ENCODE data around the gene GLS. TPM values are rescaled to one million over a fixed set of nuclear protein-coding genes. Genes with fewer than 3 reads are reported as not detected.

Gene GLS
- total and polyA plus RNA-seq, 2 of the 13 experiments (the other 11 are each of a cell fraction or from before 2014, with no cell fraction given), result 78.6 to 183 TPM

DNA sequence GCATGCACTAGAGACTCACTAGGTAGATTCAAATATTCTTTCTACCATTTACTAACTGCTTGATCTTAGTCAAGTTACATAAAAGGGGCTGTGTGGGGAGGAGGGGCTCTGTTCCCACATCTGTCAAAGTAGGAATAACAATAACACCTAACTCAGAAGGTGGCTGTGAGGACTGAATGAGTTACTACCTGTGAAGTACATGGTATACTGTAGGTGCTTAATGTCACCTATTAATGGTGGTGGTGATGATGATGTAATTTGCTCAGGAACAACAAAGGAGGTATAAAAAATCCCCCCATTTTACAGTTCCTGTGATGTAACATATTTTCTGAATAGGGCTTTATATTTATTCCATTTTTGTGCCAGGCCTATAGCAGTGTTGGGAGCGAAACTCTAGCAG lies 92.6 kb downstream of the GLS start:
- WGBS (ENCODE audit: low lambda C conversion rate), result 97% methylated on average over 1 of the region's 1 CpG
- no TSS peak for BruUV-seq (replicated peaks)
- H3K27ac ChIP-seq (ENCODE audit: extremely low read length, insufficient read depth, low read length), result no peak overlapping the region
- no peaks in the 10 kb centered on the region for H3K79me2 ChIP-seq (ENCODE audit: insufficient read depth, low read length)
- in situ Hi-C loops (cut with HindIII; ENCODE audit: extremely low pct_ligation_motif_present, low pct_unique_long_range_greater_than_20kb), result no loop called here
- H2AFZ ChIP-seq (ENCODE audit: low read length), result no peak overlapping the region
- no peak for TF ChIP-seq ATM (IDR thresholded peaks at IDR 0.05; ENCODE audit: borderline replicate concordance)
- TF ChIP-seq ATF7 (IDR thresholded peaks at IDR 0.05), result peak; percentile 39; the same call in 1 of the 2 replicates
- TF ChIP-seq ATF7 (CRISPR knock-in tag; IDR thresholded peaks at IDR 0.05), result no peak
- intact Hi-C loops (cut with micrococcal nuclease; ENCODE audit: unreplicated experiment), result no loop called here
- no peaks in the 10 kb centered on the region for H3K9me3 ChIP-seq (ENCODE audit: low read length)
- H3K9ac ChIP-seq (ENCODE audit: insufficient read depth, low read depth, low read length), result no peak overlapping the region
- no peaks in the 10 kb centered on the region for H3K27me3 ChIP-seq (ENCODE audit: control insufficient read depth in 1 of 2, insufficient read depth in 2 of 2, low read length in 2 of 2)
- ChIA-PET POLR2A (no interaction called here), CTCF (ENCODE audit: low intra/inter-chr PET ratio, low total read pairs) (no interaction called here)
- no peaks in the 10 kb centered on the region for H3K4me1 ChIP-seq (ENCODE audit: insufficient read depth, low read length)
- H4K20me1 ChIP-seq (ENCODE audit: insufficient read depth, low read length), result no peaks in the 10 kb centered on the region
- FAIRE-seq (no peak), ATAC-seq (no peak), DNase-seq (ENCODE audit: low spot score) (no peak)
- peaks cover 39 to 89% of the 10 kb centered on the region in 2 experiments for H3K36me3 ChIP-seq (replicated peaks in 1 of 2; ENCODE audit: control insufficient read depth in 1 of 2, insufficient read depth in 2 of 2, low read length in 2 of 2)
- H3K4me3 ChIP-seq (replicated peaks in 1 of 3; ENCODE audit: insufficient read depth in 1 of 3, low read depth in 2 of 3, low read length in 3 of 3), result no peak overlapping the region
- H3K4me2 ChIP-seq (ENCODE audit: low read depth, low read length), result no peak overlapping the region

DNA sequence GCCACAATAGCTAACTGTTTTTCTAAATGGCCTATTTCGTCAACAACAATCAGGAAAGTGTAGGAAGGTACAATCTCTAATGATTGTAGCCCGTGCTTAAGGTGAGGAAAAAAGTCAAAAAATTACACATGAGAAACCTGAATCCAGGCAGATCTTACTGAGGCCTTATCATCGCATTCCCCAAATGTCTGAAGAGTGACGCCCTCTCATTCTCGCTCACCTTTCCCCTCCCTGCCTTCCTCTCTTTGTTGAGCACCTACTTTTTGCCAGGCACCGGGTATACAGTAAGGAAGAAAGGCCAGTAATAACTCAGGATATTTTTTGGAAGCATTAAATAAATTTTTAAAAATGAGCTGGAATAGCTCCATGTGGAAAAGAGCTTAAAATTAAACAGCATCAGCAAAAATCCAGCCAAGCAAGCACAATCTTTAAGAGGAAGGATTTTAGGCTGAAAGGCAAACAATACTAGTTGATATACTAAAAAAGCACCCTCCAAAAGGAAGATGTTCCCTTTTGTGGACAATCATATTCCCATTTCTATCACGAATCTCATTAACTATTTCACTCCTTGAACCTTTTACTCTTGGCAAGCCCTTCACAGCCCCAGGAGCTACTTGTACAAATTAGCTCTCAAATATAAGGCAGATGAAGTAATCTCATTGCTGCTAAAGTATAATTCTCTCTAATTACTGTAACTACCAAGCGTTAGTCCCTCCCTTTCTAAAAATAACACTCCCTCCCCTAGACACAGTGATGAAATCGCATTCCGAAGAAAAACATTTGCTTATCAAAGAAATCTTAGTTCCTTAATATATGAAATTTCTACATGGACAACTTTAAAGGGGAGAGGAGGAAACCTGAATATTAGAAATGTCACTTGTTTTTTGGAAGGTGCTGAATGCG lies 93.4 kb downstream of the GLS start:
- 98% methylated on average over 11 of the region's 11 CpGs for WGBS (ENCODE audit: low lambda C conversion rate)
- TSS peak; percentile 9 for BruUV-seq (replicated peaks)
- TF ChIP-seq ZNF709 (CRISPR knock-in tag; IDR thresholded peaks at IDR 0.05) (no peak), JUND (CRISPR knock-in tag; IDR thresholded peaks at IDR 0.05) (no peak), ZNF678 (CRISPR knock-in tag; IDR thresholded peaks at IDR 0.05) (no peak), ZNF879 (CRISPR knock-in tag; IDR thresholded peaks at IDR 0.05) (no peak), ZFP62 (CRISPR knock-in tag; IDR thresholded peaks at IDR 0.05) (no peak), MAFK (conservative IDR thresholded peaks at IDR 0.05 in 1 of 2, IDR thresholded peaks at IDR 0.05 in 1 of 2; ENCODE audit: low read length in 2 of 2) (peak; percentile 67 to 79), POLR2A (IDR thresholded peaks at IDR 0.05; ENCODE audit: insufficient read depth in 1 of 2, low read depth in 2 of 2, low read length in 2 of 2) (no peak), MAFF (IDR thresholded peaks at IDR 0.05; ENCODE audit: low read depth, low read length) (peak; percentile 84), ZNF850 (CRISPR knock-in tag; conservative IDR thresholded peaks at IDR 0.05) (no peak)
- TF ChIP-seq, protein P1, sequence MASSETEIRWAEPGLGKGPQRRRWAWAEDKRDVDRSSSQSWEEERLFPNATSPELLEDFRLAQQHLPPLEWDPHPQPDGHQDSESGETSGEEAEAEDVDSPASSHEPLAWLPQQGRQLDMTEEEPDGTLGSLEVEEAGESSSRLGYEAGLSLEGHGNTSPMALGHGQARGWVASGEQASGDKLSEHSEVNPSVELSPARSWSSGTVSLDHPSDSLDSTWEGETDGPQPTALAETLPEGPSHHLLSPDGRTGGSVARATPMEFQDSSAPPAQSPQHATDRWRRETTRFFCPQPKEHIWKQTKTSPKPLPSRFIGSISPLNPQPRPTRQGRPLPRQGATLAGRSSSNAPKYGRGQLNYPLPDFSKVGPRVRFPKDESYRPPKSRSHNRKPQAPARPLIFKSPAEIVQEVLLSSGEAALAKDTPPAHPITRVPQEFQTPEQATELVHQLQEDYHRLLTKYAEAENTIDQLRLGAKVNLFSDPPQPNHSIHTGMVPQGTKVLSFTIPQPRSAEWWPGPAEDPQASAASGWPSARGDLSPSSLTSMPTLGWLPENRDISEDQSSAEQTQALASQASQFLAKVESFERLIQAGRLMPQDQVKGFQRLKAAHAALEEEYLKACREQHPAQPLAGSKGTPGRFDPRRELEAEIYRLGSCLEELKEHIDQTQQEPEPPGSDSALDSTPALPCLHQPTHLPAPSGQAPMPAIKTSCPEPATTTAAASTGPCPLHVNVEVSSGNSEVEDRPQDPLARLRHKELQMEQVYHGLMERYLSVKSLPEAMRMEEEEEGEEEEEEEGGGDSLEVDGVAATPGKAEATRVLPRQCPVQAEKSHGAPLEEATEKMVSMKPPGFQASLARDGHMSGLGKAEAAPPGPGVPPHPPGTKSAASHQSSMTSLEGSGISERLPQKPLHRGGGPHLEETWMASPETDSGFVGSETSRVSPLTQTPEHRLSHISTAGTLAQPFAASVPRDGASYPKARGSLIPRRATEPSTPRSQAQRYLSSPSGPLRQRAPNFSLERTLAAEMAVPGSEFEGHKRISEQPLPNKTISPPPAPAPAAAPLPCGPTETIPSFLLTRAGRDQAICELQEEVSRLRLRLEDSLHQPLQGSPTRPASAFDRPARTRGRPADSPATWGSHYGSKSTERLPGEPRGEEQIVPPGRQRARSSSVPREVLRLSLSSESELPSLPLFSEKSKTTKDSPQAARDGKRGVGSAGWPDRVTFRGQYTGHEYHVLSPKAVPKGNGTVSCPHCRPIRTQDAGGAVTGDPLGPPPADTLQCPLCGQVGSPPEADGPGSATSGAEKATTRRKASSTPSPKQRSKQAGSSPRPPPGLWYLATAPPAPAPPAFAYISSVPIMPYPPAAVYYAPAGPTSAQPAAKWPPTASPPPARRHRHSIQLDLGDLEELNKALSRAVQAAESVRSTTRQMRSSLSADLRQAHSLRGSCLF (CRISPR knock-in tag; IDR thresholded peaks at IDR 0.05; ENCODE audit: borderline replicate concordance), result no peak

More for the DNA sequence above, 93.4 kb downstream of the GLS start:
- Histone ChIP-seq H4K20me1 (ENCODE audit: insufficient read depth, low read length) (no peaks in the 10 kb centered on the region), H3K27me3 (ENCODE audit: control insufficient read depth in 1 of 2, insufficient read depth in 2 of 2, low read length in 2 of 2) (no peaks in the 10 kb centered on the region), H3K9me3 (ENCODE audit: low read length) (no peaks in the 10 kb centered on the region), H3K79me2 (ENCODE audit: insufficient read depth, low read length) (no peaks in the 10 kb centered on the region), H3K27ac (ENCODE audit: extremely low read length, insufficient read depth, low read length) (no peak overlapping the region), H3K4me1 (ENCODE audit: insufficient read depth, low read length) (no peaks in the 10 kb centered on the region), H3K9ac (ENCODE audit: insufficient read depth, low read depth, low read length) (no peak overlapping the region), H3K4me2 (ENCODE audit: low read depth, low read length) (no peak overlapping the region), H2AFZ (ENCODE audit: low read length) (no peak overlapping the region), H3K4me3 (replicated peaks in 1 of 3; ENCODE audit: insufficient read depth in 1 of 3, low read depth in 2 of 3, low read length in 3 of 3) (no peak overlapping the region), H3K36me3 (replicated peaks in 1 of 2; ENCODE audit: control insufficient read depth in 1 of 2, insufficient read depth in 2 of 2, low read length in 2 of 2) (peaks cover 45 to 91% of the 10 kb centered on the region in 2 experiments)
- ChIA-PET POLR2A (no interaction called here), CTCF (ENCODE audit: low intra/inter-chr PET ratio, low total read pairs) (no interaction called here)
- in situ Hi-C loops (cut with HindIII; ENCODE audit: extremely low pct_ligation_motif_present, low pct_unique_long_range_greater_than_20kb) (no loop called here), intact Hi-C loops (cut with micrococcal nuclease; ENCODE audit: unreplicated experiment) (no loop called here)
- FAIRE-seq (no peak), DNase-seq (ENCODE audit: low spot score) (no peak), ATAC-seq (no peak)

Measured in HepG2 (cell line).